Caco-2 (cell line): ENCODE results near the gene PROM2. TPM values are rescaled to one million over a fixed set of nuclear protein-coding genes. Genes with fewer than 3 reads are reported as not detected.

Experiments used
- BruUV-seq: library from RNA; stranded (reverse); fragments of 400-500 nt; replicated peaks from 2 replicates; lab custom pipeline; 2021; lab: Mats Ljungman, UMichigan
- CTCF ChIA-PET: fragments of 300-600 bp; sonication (Branson Sonifier 250); formaldehyde crosslinking; loops from one replicate; lab custom pipeline; 2022; ENCODE audit warnings: antibody characterized with exemption; lab: Charles Lee
- POLR2A ChIA-PET: fragments of 300-600 bp; sonication (Branson Sonifier 250); formaldehyde crosslinking; loops from one replicate; lab custom pipeline; 2022; ENCODE audit warnings: antibody characterized with exemption; lab: Charles Lee
- DNase-seq, 2 experiments: peaks; one replicate each; pipeline versions ENCODE4 v3.0.0 to v3.0.0-alpha.2; 2020 to 2022
- H3K27me3 ChIP-seq: replicated peaks from 2 replicates; pipeline ENCODE4 v1.6.0; 2011; ENCODE audit warnings: low read length; ENCODE audit not compliant: control insufficient read depth, insufficient read depth
- H3K36me3 ChIP-seq: 2 replicates; pipeline ENCODE4 v1.5.1; 2011; ENCODE audit warnings: low read length; ENCODE audit not compliant: control insufficient read depth, insufficient read depth
- H3K4me1 ChIP-seq: fragments of 250-450 bp; sonication (Bioruptor Pico); 2 replicates; pipeline ENCODE4 v1.5.1; 2020; ENCODE audit warnings: mild to moderate bottlenecking
- H3K4me3 ChIP-seq: 2 replicates; pipeline ENCODE4 v1.5.1; 2011; ENCODE audit warnings: low read depth, mild to moderate bottlenecking, control low read depth, low read length
- H3K9me3 ChIP-seq: fragments of 250-450 bp; sonication (Bioruptor Pico); 2 replicates; pipeline ENCODE4 v1.5.1; 2020; ENCODE audit warnings: mild to moderate bottlenecking, moderate library complexity
- H3K27ac Mint-ChIP-seq: one replicate; pipeline ENCODE4 v1.8.0; 2022; ENCODE audit warnings: mixed read lengths; ENCODE audit not compliant: unreplicated experiment
- H3K27me3 Mint-ChIP-seq: one replicate; pipeline ENCODE4 v1.8.0; 2022; ENCODE audit warnings: mixed read lengths; ENCODE audit not compliant: insufficient read depth, unreplicated experiment
- H3K36me3 Mint-ChIP-seq: one replicate; pipeline ENCODE4 v1.8.0; 2022; ENCODE audit warnings: mild to moderate bottlenecking, mixed read lengths; ENCODE audit not compliant: insufficient read depth, unreplicated experiment
- H3K4me1 Mint-ChIP-seq: one replicate; pipeline ENCODE4 v1.8.0; 2022; ENCODE audit warnings: low read depth, mixed read lengths; ENCODE audit not compliant: unreplicated experiment
- H3K4me3 Mint-ChIP-seq: one replicate; pipeline ENCODE4 v1.8.0; 2022; ENCODE audit warnings: mild to moderate bottlenecking, moderate library complexity, mixed read lengths; ENCODE audit not compliant: unreplicated experiment
- H3K9me3 Mint-ChIP-seq: one replicate; pipeline ENCODE4 v1.8.0; 2022; ENCODE audit warnings: mixed read lengths; ENCODE audit not compliant: unreplicated experiment
- CTCF ChIP-seq, 2 experiments: fragments of 200-600 bp in 1 of 2; IDR thresholded peaks; 1 replicate in 1 of 2; 2 replicates in 1 of 2; pipeline versions ENCODE4 v1.5.1 to v1.8.0; 2011 to 2022; ENCODE audit warnings: antibody characterized with exemption in 1 of 2, control low read depth in 1 of 2, inconsistent platforms in 1 of 2, low read depth in 1 of 2, low read length in 1 of 2, mild to moderate bottlenecking in 1 of 2, moderate library complexity in 1 of 2; ENCODE audit not compliant: insufficient read depth in 1 of 2, severe bottlenecking in 1 of 2, unreplicated experiment in 1 of 2
- intact Hi-C: fragments of 100-400 bp; cut with micrococcal nuclease; formaldehyde crosslinking; loops from one replicate; pipeline ENCODE4 v1.10.0; 2022; ENCODE audit not compliant: unreplicated experiment
- total RNA-seq: library from RNA; stranded (reverse); gene quantifications from 2 replicates; pipeline ENCODE4 v1.2.3, GENCODE V29; 2022

PROM2 gene
- total RNA-seq, 1 experiment from 2014 or later: 0.82 TPM

- no TSS peak for BruUV-seq
- H3K9me3 ChIP-seq: no peaks in the 10 kb centered on the region
- H3K4me1 ChIP-seq: no peaks in the 10 kb centered on the region; the same call in 1 of the 2 replicates
- POLR2A ChIA-PET: no interaction called here
- no peaks in the 10 kb centered on the region for H3K36me3 Mint-ChIP-seq
- H3K27me3 Mint-ChIP-seq: peaks cover 5% of the 10 kb centered on the region
- DNase-seq: no peak
- TF ChIP-seq CTCF (IDR thresholded peaks at IDR 0.05; ENCODE audit: insufficient read depth in 1 of 2, low read depth in 1 of 2, low read length in 1 of 2, severe bottlenecking in 1 of 2, unreplicated experiment in 1 of 2): no peak
- H3K4me3 Mint-ChIP-seq: no peak overlapping the region
- CTCF ChIA-PET: no interaction called here
- no peak overlapping the region for H3K4me3 ChIP-seq
- H3K27me3 ChIP-seq: no peaks in the 10 kb centered on the region; the same call in 1 of the 2 replicates
- intact Hi-C loops: no loop called here
- H3K4me1 Mint-ChIP-seq: no peaks in the 10 kb centered on the region
- no peak overlapping the region for H3K27ac Mint-ChIP-seq
- no peaks in the 10 kb centered on the region for H3K36me3 ChIP-seq
- no peaks in the 10 kb centered on the region for H3K9me3 Mint-ChIP-seq
These were observed 29.1 kb downstream of the PROM2 start for GRCh38 chr2:95303191-95303919.

GRCh38 chr2:95305380-95306061 is 31.3 kb downstream of the PROM2 start:
- no peak for DNase-seq
- Mint-ChIP-seq H3K27me3 (peaks cover 5% of the 10 kb centered on the region), H3K9me3 (no peaks in the 10 kb centered on the region), H3K27ac (no peak overlapping the region), H3K4me3 (no peak overlapping the region), H3K36me3 (no peaks in the 10 kb centered on the region), H3K4me1 (no peaks in the 10 kb centered on the region)
- Histone ChIP-seq H3K9me3 (no peaks in the 10 kb centered on the region), H3K36me3 (no peaks in the 10 kb centered on the region), H3K4me1 (no peaks in the 10 kb centered on the region; the same call in 1 of the 2 replicates), H3K4me3 (no peak overlapping the region), H3K27me3 (no peaks in the 10 kb centered on the region; the same call in none of the 2 replicates)
- POLR2A ChIA-PET: no interaction called here
- TF ChIP-seq CTCF (IDR thresholded peaks at IDR 0.05; ENCODE audit: insufficient read depth in 1 of 2, low read depth in 1 of 2, low read length in 1 of 2, severe bottlenecking in 1 of 2, unreplicated experiment in 1 of 2): no peak
- intact Hi-C loops: no loop called here
- BruUV-seq: no TSS peak
- CTCF ChIA-PET: no interaction called here

- Mint-ChIP-seq H3K9me3 (no peaks in the 10 kb centered on the region), H3K27ac (no peak overlapping the region), H3K27me3 (peaks cover 5% of the 10 kb centered on the region), H3K4me1 (no peaks in the 10 kb centered on the region), H3K36me3 (no peaks in the 10 kb centered on the region), H3K4me3 (no peak overlapping the region)
- ChIA-PET CTCF (no interaction called here), POLR2A (no interaction called here)
- H3K4me3 ChIP-seq: no peak overlapping the region
- no peaks in the 10 kb centered on the region for H3K9me3 ChIP-seq
- H3K36me3 ChIP-seq: no peaks in the 10 kb centered on the region
- no peak for DNase-seq
- TF ChIP-seq CTCF (IDR thresholded peaks at IDR 0.05; ENCODE audit: insufficient read depth in 1 of 2, low read depth in 1 of 2, low read length in 1 of 2, severe bottlenecking in 1 of 2, unreplicated experiment in 1 of 2): no peak
- intact Hi-C loops: no loop called here
- H3K4me1 ChIP-seq: no peaks in the 10 kb centered on the region; the same call in 1 of the 2 replicates
- no peaks in the 10 kb centered on the region; the same call in none of the 2 replicates for H3K27me3 ChIP-seq
- no TSS peak for BruUV-seq
These were observed 32.2 kb downstream of the PROM2 start for GRCh38 chr2:95306336-95306895.
